Measurements from ENCODE around the gene RIMS4.

RIMS4 gene

GRCh38 chr20:44716309-44717106 lies 93.8 kb downstream of the RIMS4 start:
- DNase-seq, result no peak

- DNase-seq, result no peak
Observed at GRCh38 chr20:44715499-44716308, 94.6 kb downstream of the RIMS4 start.

GRCh38 chr20:44714701-44715498 lies 95.4 kb downstream of the RIMS4 start, which contains the start of gene CCN5:
Gene CCN5 (plus strand): TSS chr20:44715369. CDS start chr20:44715391, 22 bp downstream.
- no peak for DNase-seq

- no peak for DNase-seq
Observed at GRCh38 chr20:44714102-44714700, 96.1 kb downstream of the RIMS4 start.

GRCh38 chr20:44711237-44711636 lies 99.1 kb downstream of the RIMS4 start:
- DNase-seq, result no peak

- DNase-seq, result no peak
Observed at GRCh38 chr20:44709797-44710196, 100.5 kb downstream of the RIMS4 start.

- no peak for DNase-seq
Observed at GRCh38 chr20:44709380-44709779, 101.0 kb downstream of the RIMS4 start.

GRCh38 chr20:44707018-44707579 lies 103.2 kb downstream of the RIMS4 start:
- DNase-seq, result no peak

- no peak for DNase-seq
Observed at GRCh38 chr20:44706301-44707017, 103.9 kb downstream of the RIMS4 start.

GRCh38 chr20:44705364-44706094 lies 104.8 kb downstream of the RIMS4 start:
- DNase-seq, result no peak

- DNase-seq, result no peak
Observed at GRCh38 chr20:44704551-44704971, 105.8 kb downstream of the RIMS4 start.

- DNase-seq, result no peak
Observed at GRCh38 chr20:44703956-44704488, 106.3 kb downstream of the RIMS4 start.

GRCh38 chr20:44703183-44703925 lies 107.0 kb downstream of the RIMS4 start:
- no peak for DNase-seq

GRCh38 chr20:44702776-44703175 lies 107.6 kb downstream of the RIMS4 start:
- no peak for DNase-seq

GRCh38 chr20:44701858-44702256 lies 108.5 kb downstream of the RIMS4 start:
- DNase-seq, result no peak

Measured in T-helper 1 cell (primary cell).